ENCODE measurements around the gene BTBD17. TPM values are rescaled to one million over a fixed set of nuclear protein-coding genes. Genes with fewer than 3 reads are reported as not detected.
A peak's percentile ranks its signal among the peaks of the same experiment; 100 is the strongest.

BTBD17 gene
- total and polyA plus RNA-seq, 12 donors = 0.10 to 1.1 (median 0.46) TPM; not detected in 4

GRCh38 chr17:74402048-74402447 lies 40.4 kb upstream of the BTBD17 start:
- Histone ChIP-seq H3K9me3 (replicated peaks in 1 of 3) (no peaks in the 10 kb centered on the region), H3K4me3 (no peak overlapping the region), H3K27ac (no peak overlapping the region), H3K4me1 (replicated peaks in 1 of 2) (no peaks in the 10 kb centered on the region), H3K36me3 (replicated peaks in 1 of 2) (no peaks in the 10 kb centered on the region), H3K27me3 (no peaks in the 10 kb centered on the region)
- TF ChIP-seq CTCF (IDR thresholded peaks at IDR 0.05) (no peak), POLR2A (IDR thresholded peaks at IDR 0.05) (no peak)
- no peak for DNase-seq
- WGBS, 4 donors = 85 to 97% (median 91%) methylated on average over 6 to 7 of the region's 7 CpGs
- intact Hi-C loops (cut with DNase I) = no loop called here

GRCh38 chr17:74396567-74396966 lies 34.9 kb upstream of the BTBD17 start:
- no peak overlapping the region for H3K4me3 ChIP-seq
- H3K36me3 ChIP-seq (replicated peaks in 1 of 2) = no peaks in the 10 kb centered on the region
- H3K27ac ChIP-seq = no peak overlapping the region
- no peaks in the 10 kb centered on the region for H3K9me3 ChIP-seq (replicated peaks in 1 of 3)
- no peak for TF ChIP-seq CTCF (IDR thresholded peaks at IDR 0.05)
- no peaks in the 10 kb centered on the region for H3K4me1 ChIP-seq (replicated peaks in 1 of 2)
- no peak for DNase-seq
- 90 to 94% (median 91%) methylated on average over 4 of the region's 4 CpGs for WGBS, 4 donors
- intact Hi-C loops (cut with DNase I) = no loop called here
- H3K27me3 ChIP-seq = no peaks in the 10 kb centered on the region

- Histone ChIP-seq H3K27me3 (no peaks in the 10 kb centered on the region), H3K9me3 (replicated peaks in 1 of 3) (no peaks in the 10 kb centered on the region), H3K27ac (peak overlapping the region in 3 of 5 donors; percentile 26 to 45 (median 39)), H3K4me3 (no peak overlapping the region), H3K4me1 (replicated peaks in 1 of 2) (no peaks in the 10 kb centered on the region), H3K36me3 (replicated peaks in 1 of 2) (no peaks in the 10 kb centered on the region)
- intact Hi-C loops (cut with DNase I) = no loop called here
- peak; percentile 30 to 79 (median 70) for DNase-seq
- WGBS, 4 donors = 17 to 57% (median 38%) methylated on average over 1 to 7 of the region's 7 CpGs
- TF ChIP-seq CTCF (IDR thresholded peaks at IDR 0.05) = no peak
- peak in 1 of 2 donors; percentile 37 for TF ChIP-seq POLR2A (IDR thresholded peaks at IDR 0.05)
These were observed 33.3 kb upstream of the BTBD17 start for GRCh38 chr17:74394977-74395376.

- no peaks in the 10 kb centered on the region for H3K9me3 ChIP-seq (replicated peaks in 1 of 3)
- no peak for DNase-seq
- H3K27ac ChIP-seq = peak overlapping the region in 3 of 5 donors; percentile 26 to 45 (median 39)
- H3K4me1 ChIP-seq (replicated peaks in 1 of 2) = no peaks in the 10 kb centered on the region
- intact Hi-C loops (cut with DNase I) = no loop called here
- TF ChIP-seq CTCF (IDR thresholded peaks at IDR 0.05) = no peak
- no peak for TF ChIP-seq POLR2A (IDR thresholded peaks at IDR 0.05)
- no peaks in the 10 kb centered on the region for H3K36me3 ChIP-seq (replicated peaks in 1 of 2)
- WGBS, 4 donors = 85 to 92% (median 90%) methylated on average over 6 to 12 of the region's 12 CpGs
- no peak overlapping the region for H3K4me3 ChIP-seq
- no peaks in the 10 kb centered on the region for H3K27me3 ChIP-seq
These were observed 32.7 kb upstream of the BTBD17 start for GRCh38 chr17:74394275-74394950.

All from adrenal gland (tissue), 12 donors.